SKM-1 treated with dmso at 0.1 percent for 144 hours (cell line): ENCODE results near the gene HCN1.

Experiments used
- DNase-seq: peaks from one replicate; lab custom pipeline; 2025; ENCODE audit not compliant: unreplicated experiment; lab: John Stamatoyannopoulos, UW

HCN1 gene

DNA sequence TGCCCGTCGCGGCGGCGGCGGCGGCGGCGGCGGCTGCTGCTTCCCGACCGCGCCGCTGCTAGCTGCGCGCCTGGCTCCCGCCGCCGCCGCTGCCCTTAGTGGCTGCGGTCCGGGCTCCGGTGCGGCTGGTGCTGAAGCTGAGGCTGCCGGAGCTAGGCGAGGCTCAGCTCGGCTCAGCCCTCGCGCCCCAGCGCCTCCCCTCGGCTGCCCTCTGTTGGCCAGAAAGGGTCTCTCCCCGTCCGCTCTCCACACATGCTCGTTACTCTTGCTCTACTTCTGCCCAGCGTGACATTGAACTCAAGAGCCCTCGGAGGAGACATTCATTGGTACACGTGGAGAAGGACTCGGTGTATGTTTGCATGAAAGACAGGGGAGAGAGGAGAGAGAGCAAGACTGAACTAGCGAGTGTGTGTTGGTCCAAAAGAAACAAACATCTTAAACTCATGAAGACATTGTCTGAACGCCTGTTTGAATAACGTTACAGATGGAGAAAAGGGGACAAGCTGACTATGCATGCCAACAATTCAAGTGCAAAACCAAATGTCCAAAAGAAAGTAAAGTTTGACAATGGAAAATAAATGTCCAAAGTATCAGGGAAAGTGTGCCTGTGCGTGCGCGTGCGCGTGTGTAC, at the start of gene HCN1:
TSS of gene HCN1 (minus strand) at position 175 of the 631 bp plus-strand sequence.
- DNase-seq, result no peak

DNA sequence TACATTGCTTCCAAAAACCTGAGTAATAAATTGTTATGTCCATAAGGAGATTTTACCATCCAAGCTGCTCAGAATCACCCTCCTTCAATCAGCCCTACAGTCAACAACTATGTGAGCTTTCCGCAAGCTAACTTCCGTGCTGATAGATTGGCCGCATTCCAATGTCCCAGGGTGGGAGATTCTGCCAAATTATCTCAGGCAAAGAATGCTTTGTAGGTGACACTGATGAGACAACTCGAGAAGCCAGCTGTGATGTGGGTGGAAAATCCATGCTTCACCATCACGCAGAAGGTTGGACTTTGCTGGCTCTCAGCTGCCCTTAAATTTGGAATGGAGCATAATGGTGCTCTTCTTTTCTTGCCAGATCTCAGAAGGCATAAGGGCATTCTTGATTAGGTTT, 44.9 kb upstream of the HCN1 start:
- DNase-seq, result no peak

GRCh38 chr5:45737153-45737552, 41.0 kb upstream of the HCN1 start:
- DNase-seq, result no peak

GRCh38 chr5:45725537-45725936, 29.4 kb upstream of the HCN1 start:
- no peak for DNase-seq

GRCh38 chr5:45697201-45697600, 1.0 kb upstream of the HCN1 start:
- DNase-seq, result no peak

GRCh38 chr5:45695804-45696156, 400 bp downstream of the HCN1 start:
- no peak for DNase-seq

DNA sequence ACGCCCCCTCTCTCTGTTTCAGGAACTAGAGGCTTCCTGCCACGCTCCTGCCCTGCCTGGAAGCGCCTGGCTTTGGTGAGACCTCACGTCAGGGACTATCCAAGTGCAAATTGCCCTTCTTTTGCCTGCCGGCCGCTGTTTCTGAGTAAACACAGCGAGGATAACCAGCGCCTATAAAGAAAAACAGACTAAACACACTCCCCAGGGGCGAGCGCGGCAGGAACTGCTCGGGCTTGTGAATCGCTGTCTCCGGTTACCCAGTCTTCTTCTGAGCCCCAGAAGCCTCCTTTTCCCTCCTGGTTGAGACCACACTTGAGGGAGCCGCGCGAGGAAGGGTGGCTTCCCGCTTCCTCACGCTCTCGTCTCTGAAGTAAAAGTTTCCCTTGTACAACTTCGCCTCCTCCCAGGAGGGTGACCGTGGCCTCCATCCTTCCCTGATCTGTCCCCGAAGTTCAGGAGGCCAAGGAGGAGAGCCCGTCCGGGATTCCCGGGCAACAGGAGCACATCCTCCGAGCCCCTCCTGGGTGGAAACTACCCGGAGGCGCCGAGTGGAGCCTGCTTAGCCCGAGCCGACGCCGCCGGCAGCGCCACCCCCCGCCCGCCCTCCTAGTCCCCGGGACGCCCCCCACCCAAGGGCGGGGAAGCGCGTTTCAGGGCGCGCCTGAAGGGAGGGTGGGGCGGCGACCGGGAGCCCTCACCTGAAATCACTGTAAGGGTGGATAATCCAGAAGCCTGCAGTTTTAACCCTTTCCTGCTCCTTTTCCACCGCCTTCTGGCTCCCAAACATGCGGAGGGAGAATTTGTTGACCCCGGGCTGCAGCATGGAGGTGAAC, 993 bp downstream of the HCN1 start:
- no peak for DNase-seq

- no peak for DNase-seq
Measured at GRCh38 chr5:45694255-45694814, 1.8 kb downstream of the HCN1 start.

DNA sequence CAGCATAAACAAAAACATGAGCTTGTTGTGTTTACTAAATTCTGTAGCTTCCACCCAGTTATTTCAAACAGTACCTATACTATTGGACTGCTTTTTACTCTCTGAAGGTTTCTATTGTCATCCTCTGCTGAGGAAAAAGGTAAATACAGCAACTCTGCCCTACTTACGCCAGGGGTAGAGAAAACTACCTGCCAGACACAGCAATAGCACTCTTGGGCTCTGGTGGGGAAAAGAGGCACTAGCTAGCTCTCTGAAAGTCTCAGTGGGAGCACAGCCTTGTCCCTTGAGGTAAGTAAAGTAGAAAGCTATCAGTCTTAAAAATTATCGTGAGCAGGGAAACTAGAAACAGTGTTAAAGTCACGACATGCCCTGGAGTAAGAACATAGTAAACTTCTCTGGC, 3.7 kb downstream of the HCN1 start:
- no peak for DNase-seq

- DNase-seq, result no peak
Measured at GRCh38 chr5:45691656-45692055, 4.5 kb downstream of the HCN1 start.

- DNase-seq, result no peak
Measured at GRCh38 chr5:45687701-45688100, 8.5 kb downstream of the HCN1 start.

DNA sequence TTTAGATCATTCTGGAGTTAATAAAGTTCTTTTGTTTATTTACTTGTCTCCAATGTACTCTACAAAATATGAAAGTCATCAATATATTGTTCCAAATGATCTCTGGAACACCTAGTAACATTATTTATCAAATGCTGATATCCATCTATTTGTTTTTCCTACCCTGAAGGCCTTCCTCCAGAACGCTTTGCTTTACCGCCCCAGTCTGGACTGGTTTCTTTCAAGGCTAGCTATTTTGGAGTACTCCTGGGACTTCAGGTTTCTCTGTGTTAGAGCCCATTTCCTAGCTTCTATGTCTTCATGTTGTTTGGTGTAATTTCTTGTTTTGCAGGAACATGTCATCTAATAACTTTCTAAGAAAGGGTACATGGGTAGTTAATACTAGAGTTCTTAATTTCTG, 9.6 kb downstream of the HCN1 start:
- DNase-seq, result no peak

- DNase-seq, result no peak
Measured at GRCh38 chr5:45684118-45684517, 12.1 kb downstream of the HCN1 start.

DNA sequence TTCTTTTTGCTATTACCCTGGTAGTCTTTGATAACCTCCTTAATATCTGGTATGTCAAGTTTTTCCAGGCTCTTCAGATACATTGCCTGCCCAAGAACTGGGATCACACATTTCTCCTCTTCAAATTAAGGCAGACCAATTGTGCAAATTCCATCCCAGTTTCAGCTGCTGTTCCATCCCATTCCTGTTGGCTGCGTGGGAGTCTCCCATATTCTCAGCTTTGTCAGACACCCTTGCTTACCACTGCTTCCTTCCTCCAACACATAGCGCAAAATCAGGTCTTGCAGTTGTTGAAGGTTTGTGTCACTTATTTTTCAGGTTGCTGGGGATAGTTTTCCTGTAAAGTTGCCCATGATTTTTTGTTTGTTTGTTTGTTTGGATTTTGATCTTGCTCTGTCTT, 15.2 kb downstream of the HCN1 start:
- DNase-seq, result no peak

GRCh38 chr5:45677524-45677923, 18.7 kb downstream of the HCN1 start:
- DNase-seq, result no peak

GRCh38 chr5:45672271-45672670, 23.9 kb downstream of the HCN1 start:
- DNase-seq, result no peak

GRCh38 chr5:45648744-45649143, 47.4 kb downstream of the HCN1 start:
- no peak for DNase-seq

- no peak for DNase-seq
Measured at GRCh38 chr5:45643056-45643455, 53.1 kb downstream of the HCN1 start.

- DNase-seq, result no peak
Measured at GRCh38 chr5:45642370-45642769, 53.8 kb downstream of the HCN1 start.

- peak; percentile 9 for DNase-seq
Measured at GRCh38 chr5:45639040-45639439, 57.1 kb downstream of the HCN1 start.

- no peak for DNase-seq
Measured at GRCh38 chr5:45627076-45627656, 69.0 kb downstream of the HCN1 start.

GRCh38 chr5:45623832-45624231, 72.3 kb downstream of the HCN1 start:
- no peak for DNase-seq
